ENCODE results near the gene GET4.
"Not testable (repeated sequence)": the region's sequence is repeated elsewhere in the genome, so short reads cannot be mapped to it uniquely, and the experiment has no call there.

The GET4 gene

GRCh38 chr7:846958-847650 lies 29.2 kb upstream of the GET4 start:
- not testable (repeated sequence) for DNase-seq

DNA sequence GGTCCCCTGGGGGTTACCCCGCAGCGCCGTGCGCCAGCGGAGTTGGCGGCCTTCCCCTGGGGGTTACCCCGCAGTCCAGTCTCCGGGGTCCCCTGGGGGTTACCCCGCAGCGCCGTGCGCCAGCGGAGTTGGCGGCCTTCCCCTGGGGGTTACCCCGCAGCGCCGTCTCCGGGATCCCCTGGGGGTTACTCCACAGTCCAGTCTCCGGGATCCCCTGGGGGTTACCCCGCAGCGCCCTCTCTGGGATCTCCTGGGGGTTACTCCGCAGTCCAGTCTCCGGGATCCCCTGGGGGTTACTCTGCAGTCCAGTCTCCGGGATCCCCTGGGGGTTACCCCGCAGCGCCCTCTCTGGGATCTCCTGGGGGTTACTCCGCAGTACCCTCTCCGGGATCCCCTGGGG lies 28.6 kb upstream of the GET4 start:
- DNase-seq, result not testable (repeated sequence)

GRCh38 chr7:849145-849544 lies 27.2 kb upstream of the GET4 start:
- DNase-seq, result no peak

DNA sequence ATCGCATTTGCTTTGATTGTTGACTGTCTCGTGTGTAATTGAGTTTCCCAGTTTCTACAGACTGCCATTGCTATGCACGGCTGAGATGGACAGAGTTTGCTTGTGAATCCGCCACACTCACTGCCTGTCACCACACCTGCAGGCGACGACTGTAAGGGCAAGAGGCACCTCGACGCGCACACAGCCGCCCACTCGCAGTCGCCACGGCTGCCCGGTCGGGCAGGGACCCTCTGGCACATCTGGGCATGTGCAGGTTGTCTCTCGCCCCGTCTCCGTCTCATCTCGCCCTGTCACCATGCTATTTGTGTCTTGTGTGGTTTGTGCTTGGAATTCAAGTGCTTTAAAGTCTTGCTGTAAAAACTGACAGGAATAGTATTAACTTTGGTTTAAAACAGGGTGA lies 26.6 kb upstream of the GET4 start:
- no peak for DNase-seq

- DNase-seq, result no peak
Observed at GRCh38 chr7:851204-851603, 25.1 kb upstream of the GET4 start.

GRCh38 chr7:853366-854117 lies 22.8 kb upstream of the GET4 start:
- DNase-seq, result no peak

- DNase-seq, result no peak
Observed at GRCh38 chr7:854118-854775, 22.1 kb upstream of the GET4 start.

GRCh38 chr7:855686-856369 lies 20.5 kb upstream of the GET4 start:
- no peak for DNase-seq

DNA sequence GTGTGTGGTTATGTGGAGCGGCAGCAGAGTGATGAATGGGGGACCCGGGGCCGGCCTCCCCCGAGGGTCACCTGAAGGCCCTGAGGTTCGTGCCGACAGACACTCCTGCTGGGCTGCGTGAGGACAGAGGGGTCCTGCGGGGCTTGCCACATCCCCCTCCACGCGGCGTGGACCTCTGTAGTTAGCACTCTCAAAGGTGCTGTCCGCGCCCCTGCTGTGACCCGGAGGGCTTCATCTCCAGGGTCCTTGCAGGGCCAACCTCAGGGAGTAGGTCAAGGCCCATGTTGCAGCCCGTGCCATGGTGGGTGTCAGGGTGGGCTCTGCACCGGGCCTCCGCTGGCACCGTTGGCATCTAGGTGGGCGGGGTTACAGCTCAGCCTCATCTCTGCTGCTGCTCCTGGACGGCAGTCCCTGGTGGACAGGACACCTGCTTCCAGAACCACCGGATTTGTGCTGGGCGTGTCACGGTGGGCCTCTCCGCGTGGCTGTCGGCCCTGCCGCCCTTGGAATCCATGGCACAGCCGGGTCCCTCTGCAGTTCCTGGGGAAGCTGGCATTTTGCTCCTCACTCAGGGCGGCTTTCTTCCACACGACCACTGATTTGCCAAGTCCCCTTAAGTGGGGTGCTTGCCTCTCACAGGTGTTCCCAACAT lies 19.8 kb upstream of the GET4 start:
- no peak for DNase-seq

- DNase-seq, result no peak
Observed at GRCh38 chr7:857661-858060, 18.7 kb upstream of the GET4 start.

GRCh38 chr7:859359-860030 lies 16.9 kb upstream of the GET4 start:
- no peak for DNase-seq

GRCh38 chr7:860149-860548 lies 16.2 kb upstream of the GET4 start:
- DNase-seq, result no peak

GRCh38 chr7:861222-861621 lies 15.1 kb upstream of the GET4 start:
- DNase-seq, result no peak

DNA sequence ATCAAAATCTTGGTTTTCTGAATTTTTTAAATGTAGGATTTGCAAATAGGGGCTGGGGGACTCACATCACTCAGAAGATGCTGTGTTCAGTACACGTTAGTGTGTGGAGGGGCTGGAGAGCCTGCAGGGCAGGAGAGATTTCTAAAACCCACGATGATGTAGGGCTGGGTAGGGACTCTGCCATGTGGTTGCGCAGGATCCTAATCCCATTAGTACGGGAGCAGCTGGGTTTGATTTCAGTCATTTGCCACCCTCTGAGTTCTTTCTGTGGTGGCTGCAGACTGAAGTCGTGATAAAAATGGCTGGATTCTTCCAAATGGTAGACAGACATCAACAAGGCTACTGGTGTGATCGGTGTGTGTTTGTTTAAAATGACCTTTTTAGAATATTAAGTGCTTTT lies 14.2 kb upstream of the GET4 start:
- DNase-seq, result no peak

DNA sequence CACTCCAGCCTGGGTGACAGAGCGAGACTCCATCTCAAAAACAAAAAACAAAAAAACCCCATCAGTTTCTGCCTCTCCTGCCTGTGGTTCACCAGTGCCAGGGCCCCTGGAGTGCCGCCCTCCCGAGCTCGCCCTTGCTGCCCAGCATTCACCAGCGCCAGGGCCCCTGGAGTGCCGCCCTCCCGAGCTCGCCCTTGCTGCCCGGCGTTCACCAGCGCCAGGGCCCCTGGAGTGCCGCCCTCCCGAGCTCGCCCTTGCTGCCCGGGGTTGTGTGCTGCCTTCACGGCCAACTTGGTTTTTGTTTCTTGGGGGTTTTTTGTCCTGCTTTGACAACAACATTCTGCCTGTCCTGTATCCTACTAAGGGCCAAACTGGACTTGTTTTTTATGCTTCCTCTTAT lies 13.2 kb upstream of the GET4 start:
- DNase-seq, result no peak

DNA sequence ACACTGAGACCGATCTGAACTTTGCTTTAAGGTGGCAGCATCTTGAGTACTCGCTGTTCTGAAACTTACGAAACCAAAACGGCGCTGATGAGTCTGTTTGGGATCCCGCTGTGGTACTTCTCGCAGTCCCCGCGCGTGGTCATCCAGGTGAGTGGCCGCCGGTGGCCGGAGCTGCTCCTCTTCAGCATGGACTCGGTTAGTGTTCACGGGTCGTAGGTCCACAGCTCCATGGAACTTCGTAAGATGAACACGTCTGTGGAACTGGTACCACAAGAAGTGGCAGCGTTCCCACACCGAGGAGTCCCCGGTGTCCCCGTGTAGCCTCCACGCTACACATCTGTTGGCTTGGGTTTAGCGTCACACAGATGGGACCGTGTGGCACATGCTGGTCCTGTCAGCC lies 10.4 kb upstream of the GET4 start:
- DNase-seq, result no peak

- DNase-seq, result no peak
Observed at GRCh38 chr7:867001-867405, 9.4 kb upstream of the GET4 start.

DNA sequence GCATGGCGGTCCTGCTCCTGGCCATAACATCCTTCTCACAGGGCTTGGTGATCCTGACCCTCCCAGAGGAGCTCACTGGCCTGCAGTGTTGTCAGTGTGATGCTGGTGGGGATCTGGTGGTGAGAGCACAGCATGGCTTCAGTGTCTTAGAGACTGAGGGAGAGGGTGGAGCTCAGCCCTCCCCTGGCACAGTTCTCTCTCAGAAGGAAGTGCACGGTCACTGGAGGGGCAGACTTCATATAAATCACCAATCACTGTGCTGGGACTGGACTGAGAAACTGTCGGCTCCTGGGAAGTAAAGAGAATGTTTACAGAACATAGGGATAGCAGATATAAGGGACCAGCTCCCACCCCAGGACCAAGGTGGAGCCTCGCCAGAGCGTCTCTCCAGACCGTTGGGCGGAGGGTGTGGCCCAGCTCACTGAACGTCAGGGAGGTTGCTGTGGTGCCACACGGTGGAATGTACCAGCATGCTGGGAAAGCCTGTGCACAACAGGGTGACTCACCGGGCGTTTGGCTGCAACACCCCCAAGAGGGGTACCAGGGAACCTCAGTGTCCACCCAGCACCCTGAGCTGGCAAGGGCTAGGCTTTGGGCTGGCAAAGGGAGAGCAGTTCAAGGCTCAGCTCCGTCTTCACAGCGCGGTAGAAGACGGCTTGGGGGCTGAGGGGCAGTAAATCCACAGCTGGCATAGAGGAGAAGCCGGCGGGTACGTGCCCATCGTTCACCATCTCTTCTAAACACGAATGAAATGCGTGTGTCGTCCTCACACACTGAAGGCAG lies 8.8 kb upstream of the GET4 start:
- no peak for DNase-seq

DNA sequence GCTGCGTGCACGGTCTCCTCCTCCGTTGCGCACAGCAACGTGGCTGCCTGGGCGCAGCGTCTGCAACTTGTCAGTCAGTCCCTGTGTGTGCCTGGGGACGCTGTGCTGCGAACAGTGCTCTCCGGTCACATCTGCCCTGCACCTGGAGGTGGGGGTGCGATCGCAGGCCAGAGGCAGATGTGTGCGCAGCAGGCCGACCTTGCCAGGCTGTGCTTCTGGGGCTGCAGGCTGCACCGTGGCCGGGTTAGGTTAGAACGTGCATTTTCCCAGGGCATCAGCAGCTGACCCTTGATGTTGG lies 8.2 kb upstream of the GET4 start:
- no peak for DNase-seq

DNA sequence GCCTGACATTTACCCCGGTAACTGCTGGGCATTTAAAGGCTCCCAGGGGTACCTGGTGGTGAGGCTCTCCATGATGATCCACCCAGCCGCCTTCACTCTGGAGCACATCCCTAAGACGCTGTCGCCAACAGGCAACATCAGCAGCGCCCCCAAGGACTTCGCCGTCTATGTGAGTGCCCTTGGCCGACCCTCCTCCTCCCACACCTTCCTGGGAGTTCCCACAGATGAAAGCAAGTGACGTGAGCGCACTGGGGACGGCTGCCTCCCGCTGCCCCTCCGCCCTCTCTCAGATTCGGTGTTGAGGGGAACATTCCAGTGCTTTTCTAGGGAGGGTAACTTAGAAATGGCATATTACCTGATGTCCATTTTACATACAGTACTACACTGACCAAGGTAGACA lies 7.0 kb upstream of the GET4 start:
- no peak for DNase-seq

DNA sequence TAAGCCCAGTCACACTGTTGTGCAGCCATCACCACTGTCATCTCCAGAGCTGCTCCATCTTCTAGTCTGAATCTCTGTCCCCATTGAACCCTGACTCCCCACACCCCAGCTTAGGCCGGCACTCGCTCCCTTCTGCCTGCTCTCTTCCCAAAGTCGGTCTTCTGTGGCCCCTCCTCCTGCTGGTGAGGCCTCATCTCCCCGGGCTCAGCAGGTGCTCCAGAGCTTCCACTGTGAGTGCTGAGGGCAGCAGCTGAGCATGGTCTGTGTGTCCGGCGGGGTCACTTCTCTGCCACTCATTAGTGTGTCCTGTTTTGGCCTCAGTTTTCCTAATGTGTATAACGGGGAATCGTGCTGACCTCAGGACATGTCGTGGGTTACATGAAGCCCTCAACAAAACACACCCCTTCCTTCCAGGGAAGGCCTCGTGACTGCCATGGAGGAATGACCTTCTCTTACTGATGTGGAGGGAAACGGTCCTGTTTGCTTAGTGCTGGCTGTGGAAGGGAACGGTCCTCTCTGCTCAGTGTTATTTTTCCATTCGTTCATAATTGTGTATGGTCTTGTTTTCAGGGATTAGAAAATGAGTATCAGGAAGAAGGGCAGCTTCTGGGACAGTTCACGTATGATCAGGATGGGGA lies 4.3 kb upstream of the GET4 start:
- DNase-seq, result no peak
